Measurements from ENCODE around the gene ARHGEF16.

DNA sequence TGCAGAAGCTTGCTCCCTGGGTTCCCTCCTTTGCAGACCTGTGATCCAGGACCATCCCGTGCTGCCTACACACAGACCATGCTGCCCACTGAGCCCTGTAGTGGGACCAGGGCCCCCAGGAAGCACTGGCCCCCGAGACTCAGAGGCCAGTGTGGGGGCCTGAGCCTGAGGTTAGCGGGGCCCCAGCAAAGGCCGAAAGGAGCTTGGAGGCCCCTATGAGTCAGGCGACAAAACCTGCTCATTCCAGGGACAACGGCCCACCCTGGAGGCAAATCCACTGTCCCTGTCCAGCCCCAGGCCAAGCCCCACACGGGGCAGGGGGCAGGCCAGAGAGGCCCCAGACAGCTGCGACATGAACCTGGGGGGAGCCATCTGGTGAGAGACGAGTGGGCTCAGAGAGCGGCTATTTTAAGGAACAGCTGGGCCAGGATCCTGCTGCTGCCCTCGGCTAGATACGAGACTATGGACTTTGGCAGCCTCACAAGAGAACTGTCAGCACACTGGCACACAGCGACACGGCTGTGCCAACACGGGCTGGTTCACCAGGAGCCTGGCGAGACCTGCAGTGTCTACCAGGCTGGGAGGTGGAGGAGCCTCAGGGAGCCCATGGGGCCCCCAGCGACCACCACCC is 74.7 kb downstream of the ARHGEF16 start:
- TF ChIP-seq POLR2A (IDR thresholded peaks at IDR 0.05), result no peak
- TF ChIP-seq, protein P1, sequence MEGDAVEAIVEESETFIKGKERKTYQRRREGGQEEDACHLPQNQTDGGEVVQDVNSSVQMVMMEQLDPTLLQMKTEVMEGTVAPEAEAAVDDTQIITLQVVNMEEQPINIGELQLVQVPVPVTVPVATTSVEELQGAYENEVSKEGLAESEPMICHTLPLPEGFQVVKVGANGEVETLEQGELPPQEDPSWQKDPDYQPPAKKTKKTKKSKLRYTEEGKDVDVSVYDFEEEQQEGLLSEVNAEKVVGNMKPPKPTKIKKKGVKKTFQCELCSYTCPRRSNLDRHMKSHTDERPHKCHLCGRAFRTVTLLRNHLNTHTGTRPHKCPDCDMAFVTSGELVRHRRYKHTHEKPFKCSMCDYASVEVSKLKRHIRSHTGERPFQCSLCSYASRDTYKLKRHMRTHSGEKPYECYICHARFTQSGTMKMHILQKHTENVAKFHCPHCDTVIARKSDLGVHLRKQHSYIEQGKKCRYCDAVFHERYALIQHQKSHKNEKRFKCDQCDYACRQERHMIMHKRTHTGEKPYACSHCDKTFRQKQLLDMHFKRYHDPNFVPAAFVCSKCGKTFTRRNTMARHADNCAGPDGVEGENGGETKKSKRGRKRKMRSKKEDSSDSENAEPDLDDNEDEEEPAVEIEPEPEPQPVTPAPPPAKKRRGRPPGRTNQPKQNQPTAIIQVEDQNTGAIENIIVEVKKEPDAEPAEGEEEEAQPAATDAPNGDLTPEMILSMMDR (IDR thresholded peaks at IDR 0.05), result no peak
